ENCODE results near the gene ALB.

ALB gene

DNA sequence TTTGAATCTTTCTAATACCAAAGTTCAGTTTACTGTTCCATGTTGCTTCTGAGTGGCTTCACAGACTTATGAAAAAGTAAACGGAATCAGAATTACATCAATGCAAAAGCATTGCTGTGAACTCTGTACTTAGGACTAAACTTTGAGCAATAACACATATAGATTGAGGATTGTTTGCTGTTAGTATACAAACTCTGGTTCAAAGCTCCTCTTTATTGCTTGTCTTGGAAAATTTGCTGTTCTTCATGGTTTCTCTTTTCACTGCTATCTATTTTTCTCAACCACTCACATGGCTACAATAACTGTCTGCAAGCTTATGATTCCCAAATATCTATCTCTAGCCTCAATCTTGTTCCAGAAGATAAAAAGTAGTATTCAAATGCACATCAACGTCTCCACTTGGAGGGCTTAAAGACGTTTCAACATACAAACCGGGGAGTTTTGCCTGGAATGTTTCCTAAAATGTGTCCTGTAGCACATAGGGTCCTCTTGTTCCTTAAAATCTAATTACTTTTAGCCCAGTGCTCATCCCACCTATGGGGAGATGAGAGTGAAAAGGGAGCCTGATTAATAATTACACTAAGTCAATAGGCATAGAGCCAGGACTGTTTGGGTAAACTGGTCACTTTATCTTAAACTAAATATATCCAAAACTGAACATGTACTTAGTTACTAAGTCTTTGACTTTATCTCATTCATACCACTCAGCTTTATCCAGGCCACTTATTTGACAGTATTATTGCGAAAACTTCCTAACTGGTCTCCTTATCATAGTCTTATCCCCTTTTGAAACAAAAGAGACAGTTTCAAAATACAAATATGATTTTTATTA is 28.3 kb downstream of the ALB start:
- no peak for DNase-seq

- DNase-seq: no peak
Observed at GRCh38 chr4:73433140-73433539, 29.1 kb downstream of the ALB start.

- no peak for DNase-seq
Observed at GRCh38 chr4:73434311-73434710, 30.2 kb downstream of the ALB start.

- DNase-seq: no peak
Observed at GRCh38 chr4:73435984-73436383, 31.9 kb downstream of the ALB start, which contains the start of gene AFP. Gene AFP, plus strand, starts transcription at chr4:73436221. Its CDS starts 42 bp downstream, at chr4:73436263.

- DNase-seq: no peak
Observed at GRCh38 chr4:73436674-73437557, 32.8 kb downstream of the ALB start.

DNA sequence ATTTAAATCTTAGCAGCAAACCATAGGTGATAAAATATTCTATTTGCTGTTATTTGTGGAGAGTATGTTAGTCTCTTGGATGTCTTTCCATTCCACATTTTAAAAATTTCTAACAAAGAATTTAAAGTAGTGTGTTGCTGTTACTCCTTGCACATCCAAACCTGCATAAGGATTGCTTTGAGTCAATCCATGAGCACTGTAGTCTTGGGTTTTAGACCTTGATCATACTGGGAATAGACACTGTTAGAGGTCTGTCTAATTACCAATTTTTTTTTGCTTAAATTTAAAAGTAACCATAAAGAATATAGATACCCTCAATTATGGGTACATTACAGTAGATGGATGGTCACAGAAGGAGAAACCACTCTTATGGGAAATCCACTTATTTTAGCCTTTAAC is 33.5 kb downstream of the ALB start:
- no peak for DNase-seq

DNA sequence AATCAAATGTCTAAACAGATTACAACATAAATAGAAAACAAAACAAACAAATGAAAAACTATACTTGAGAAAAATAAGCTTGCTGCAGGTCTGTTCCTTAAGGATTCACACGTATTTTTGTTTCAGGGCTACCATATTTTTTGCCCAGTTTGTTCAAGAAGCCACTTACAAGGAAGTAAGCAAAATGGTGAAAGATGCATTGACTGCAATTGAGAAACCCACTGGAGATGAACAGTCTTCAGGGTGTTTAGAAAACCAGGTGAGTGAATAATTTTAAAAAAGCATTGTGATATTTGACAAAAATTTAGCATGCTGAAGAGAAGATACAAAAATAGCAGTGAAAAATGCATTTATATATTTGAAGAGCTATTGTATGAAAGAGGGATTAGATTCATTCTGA is 34.0 kb downstream of the ALB start:
- DNase-seq: no peak

DNA sequence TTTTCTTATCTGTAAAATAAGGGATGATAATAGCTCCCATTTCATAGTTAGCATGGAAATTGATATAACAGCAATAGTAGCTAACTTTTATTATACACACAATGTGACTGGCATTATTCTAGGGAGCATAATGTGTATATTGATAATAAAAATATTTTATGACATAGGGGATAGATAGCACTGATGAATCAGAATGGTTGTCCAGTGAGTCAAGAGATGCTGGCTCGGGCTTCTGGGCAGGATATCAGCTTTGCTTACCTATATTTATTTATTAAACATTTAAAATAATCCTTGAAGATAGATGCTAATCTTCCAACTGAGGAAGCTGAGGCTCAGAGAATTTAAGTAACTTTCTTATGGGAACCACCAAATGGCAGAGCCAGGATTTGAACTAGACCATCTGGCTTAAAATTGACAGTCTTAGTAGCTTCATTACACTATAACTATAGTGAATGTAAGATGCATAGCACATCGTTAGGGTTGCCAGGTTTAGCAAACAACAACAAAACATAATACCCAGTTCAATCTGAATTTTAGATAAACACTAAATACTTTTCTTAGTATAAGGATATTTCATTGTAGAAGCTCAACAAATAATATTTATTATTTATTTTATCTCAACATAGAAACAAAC is 34.6 kb downstream of the ALB start:
- DNase-seq: no peak

DNA sequence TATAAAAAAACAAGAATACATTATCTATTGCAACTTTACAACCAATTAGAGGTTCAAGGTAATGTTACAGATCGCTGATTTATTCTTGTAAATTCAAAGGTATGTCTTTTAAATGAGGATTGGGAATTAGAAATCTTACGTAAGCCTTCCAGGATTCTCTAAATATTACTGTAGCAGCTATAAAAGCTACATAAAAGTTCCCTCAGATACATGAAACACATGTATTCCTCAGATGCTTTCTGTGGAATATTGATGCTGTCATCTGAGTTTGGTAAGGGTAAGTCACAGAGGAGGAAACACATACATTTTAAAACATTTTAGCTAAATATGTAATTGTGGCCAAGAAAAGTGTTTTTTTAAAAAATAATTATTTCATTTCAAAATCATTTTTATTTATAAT is 35.4 kb downstream of the ALB start:
- no peak for DNase-seq

DNA sequence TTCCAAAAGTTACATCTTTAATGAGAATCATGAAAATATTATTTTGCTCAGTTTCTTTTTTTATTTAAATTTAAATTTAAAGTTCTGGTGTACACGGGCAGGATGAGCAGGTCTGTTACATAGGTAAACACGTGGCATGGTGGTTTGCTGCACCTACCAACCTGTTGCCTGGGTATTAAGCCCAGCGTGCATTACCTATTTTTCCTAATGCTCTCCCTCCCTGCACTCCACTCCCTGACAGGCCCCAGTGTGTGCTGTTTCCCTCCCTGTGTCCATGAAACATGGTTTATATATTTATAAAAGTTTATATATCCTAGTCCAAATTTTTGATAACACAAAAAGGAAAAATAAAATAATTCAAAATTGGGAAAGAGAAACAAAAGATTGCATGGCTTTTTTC is 35.9 kb downstream of the ALB start:
- DNase-seq: no peak

DNA sequence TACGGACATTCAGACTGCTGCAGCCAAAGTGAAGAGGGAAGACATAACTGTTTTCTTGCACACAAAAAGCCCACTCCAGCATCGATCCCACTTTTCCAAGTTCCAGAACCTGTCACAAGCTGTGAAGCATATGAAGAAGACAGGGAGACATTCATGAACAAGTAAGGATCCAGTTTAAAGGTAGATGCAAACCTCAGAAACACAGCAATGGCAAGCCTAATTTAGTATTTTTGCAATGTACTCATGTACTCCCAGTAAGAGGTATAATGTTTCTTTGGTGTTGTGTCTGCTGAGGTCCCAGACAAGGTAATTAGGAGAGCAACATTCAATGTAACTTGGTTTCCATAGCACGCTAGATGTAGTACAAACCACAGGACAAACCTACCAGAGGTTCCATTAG is 36.6 kb downstream of the ALB start:
- DNase-seq: no peak

- DNase-seq: no peak
Observed at GRCh38 chr4:73442275-73442674, 38.2 kb downstream of the ALB start.

GRCh38 chr4:73443224-73443623 is 39.1 kb downstream of the ALB start:
- no peak for DNase-seq

DNA sequence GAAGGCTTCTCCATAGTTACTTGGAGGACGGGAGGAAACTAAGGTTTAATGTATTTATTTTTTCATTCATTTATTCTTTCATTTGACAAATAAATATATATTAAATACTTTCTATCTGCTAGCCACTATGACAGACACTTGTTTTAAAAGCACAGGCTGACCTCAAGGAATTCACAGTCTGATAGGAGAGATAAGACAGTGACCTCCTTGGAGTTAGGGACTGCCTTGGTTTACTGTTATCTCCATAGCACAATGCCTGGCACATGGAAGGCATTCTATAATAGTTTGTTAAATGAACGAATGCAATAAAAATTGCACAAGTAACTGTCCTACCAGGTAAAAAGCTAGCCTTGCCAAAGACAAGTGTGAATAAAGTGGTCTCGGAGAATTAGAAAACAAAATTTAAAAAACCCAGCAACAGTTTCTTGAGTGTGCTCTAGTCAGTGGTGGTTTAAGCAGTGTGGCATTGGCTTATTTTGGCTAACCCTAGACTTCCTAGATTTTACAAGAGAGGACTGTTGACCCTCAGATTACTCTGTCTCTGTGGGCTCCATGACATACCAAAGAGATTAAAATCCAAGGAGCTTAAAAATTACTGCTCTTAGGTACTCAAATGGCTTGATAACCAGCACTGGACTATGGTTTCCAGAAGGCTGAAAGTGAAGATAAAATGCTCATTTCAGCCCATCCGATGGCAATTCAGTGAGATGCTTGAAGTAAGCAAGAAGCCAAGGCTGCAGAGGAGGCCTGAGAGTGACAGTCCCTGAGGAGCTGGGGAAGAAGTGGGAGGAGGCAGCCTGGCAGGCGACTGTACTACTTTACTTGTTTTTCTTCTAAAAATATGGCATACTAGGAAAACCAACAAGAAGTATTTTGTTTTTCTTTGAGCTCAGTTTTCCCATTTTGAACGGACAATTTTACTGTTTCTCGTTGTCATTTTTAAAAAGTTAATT is 41.6 kb downstream of the ALB start:
- DNase-seq: no peak

- peak; percentile 61 for DNase-seq
Observed at GRCh38 chr4:73446336-73446938, 42.4 kb downstream of the ALB start.

DNA sequence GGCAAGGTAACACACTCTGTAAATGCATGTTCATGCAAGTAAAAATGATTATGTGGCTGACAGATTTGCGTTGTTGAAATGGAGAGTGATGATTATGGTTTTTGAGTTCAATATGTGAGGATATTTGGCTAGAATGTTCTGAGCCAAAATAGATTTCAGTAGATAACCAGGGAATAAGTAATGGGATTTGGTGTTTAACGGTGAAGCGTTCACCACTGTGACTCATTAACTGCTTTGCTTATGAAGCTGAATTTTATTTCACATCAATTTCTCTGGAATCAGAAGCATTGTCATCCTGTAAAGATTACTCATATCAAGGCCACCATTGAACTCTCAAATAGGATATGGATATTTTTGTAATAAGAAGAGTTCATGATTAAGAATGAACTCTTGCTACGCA is 43.6 kb downstream of the ALB start:
- peak; percentile 1 for DNase-seq

DNA sequence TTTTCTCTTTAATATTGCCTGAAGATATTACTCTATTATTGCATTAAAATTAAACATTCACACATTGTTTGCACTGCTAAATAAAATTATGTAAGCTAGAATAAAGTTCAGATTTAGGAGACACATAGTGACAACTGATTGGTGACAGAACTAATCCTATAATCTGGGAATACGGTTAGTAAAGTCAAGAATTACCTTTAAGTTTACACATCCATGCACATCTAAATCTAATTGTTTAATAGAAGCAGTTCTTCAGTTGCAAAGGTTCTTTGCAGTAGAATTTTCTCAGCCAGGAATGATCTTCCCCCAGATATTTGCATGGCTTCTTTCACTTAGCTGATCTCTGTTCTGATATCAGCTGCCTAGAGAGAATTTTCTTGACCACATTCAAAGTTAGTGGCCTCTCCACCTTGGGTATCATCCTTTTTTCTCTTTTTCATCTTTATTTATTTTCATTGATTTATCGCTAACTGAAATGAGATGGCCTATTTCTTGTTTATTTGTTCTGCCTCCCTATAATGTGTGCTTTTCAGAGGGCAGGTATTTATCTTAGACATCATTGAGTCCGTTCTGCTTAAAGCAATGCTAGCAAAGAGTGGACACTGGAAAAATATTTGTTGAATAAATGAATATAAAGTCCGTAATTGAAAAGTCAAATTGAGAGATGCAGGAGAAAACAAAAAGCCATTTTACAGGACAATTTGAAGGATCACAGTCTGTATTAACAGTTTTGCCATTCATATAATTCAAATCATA is 44.5 kb downstream of the ALB start:
- no peak for DNase-seq

- DNase-seq: no peak
Observed at GRCh38 chr4:73450398-73451004, 46.4 kb downstream of the ALB start.

- no peak for DNase-seq
Observed at GRCh38 chr4:73451404-73451803, 47.3 kb downstream of the ALB start.

- DNase-seq: no peak
Observed at GRCh38 chr4:73451981-73452747, 48.1 kb downstream of the ALB start.

Data from activated CD4-positive, alpha-beta T cell treated with anti-CD3 and anti-CD28 coated beads, Interleukin-10, Interleukin-2, amounts not matched to agents 100 ng/mL and 50 ng/mL, durations not matched to agents 16 hours and 8 hours (primary cell).